ENCODE data around the gene RNF123.
A peak's percentile ranks its signal among the peaks of the same experiment; 100 is the strongest.

GRCh38 chr3:49689046-49689907 is at the start of gene RNF123, which contains the start of gene MST1:
- TF ChIP-seq CTCF (IDR thresholded peaks at IDR 0.05) (peak in 4 of 7 experiments; percentile 28 to 42 (median 30)), POLR2A (IDR thresholded peaks at IDR 0.05) (peak in 2 of 3 donors; percentile 37 to 58)
